Stomach (tissue), 4 donors: Measurements from ENCODE around the gene LYPD6.

Source experiments
- CTCF ChIP-seq, 7 experiments: fragments of 450-650 bp in 4 of 7; fragments of 200-600 bp in 3 of 7; sonication (generic) in 3 of 7; IDR thresholded peaks; one replicate each; pipeline ENCODE4 v1.5.1; 2016 to 2019; ENCODE audit warnings: antibody characterized with exemption in 7 of 7, control low read depth in 2 of 7, mild to moderate bottlenecking in 1 of 7
- EP300 ChIP-seq: sonication (generic); formaldehyde crosslinking; IDR thresholded peaks from one replicate; pipeline ENCODE4 v1.6.1; 2017; ENCODE audit warnings: antibody characterized with exemption
- POLR2A ChIP-seq, 4 donors: fragments of 450-650 bp; IDR thresholded peaks; one replicate each; pipeline ENCODE4 v1.6.1; 2016; ENCODE audit warnings: antibody characterized with exemption in 4 of 4, control low read depth in 2 of 4, mild to moderate bottlenecking in 1 of 4, moderate library complexity in 1 of 4

GRCh38 chr2:149442346-149442745 is 112.0 kb downstream of the LYPD6 start:
- TF ChIP-seq CTCF (IDR thresholded peaks at IDR 0.05), result no peak
- no peak for TF ChIP-seq POLR2A (IDR thresholded peaks at IDR 0.05)
- TF ChIP-seq EP300, result no peak
